GM21367 (cell line): ENCODE measurements around the gene ZSCAN16.
"Not testable (repeated sequence)": the region's sequence is repeated elsewhere in the genome, so short reads cannot be mapped to it uniquely, and the experiment has no call there.

ENCODE experiments used
- ATAC-seq: cut with Tn5 transposase; IDR thresholded peaks from one replicate; pipeline ENCODE4 v1.9.1; 2021; ENCODE audit not compliant: unreplicated experiment

The ZSCAN16 gene

GRCh38 chr6:28124350-28124970, at the start of gene ZSCAN16:
Gene ZSCAN16 (plus strand): TSS chr6:28124609. CDS start chr6:28125444, 835 bp downstream.
- ATAC-seq, result peak; percentile 94

DNA sequence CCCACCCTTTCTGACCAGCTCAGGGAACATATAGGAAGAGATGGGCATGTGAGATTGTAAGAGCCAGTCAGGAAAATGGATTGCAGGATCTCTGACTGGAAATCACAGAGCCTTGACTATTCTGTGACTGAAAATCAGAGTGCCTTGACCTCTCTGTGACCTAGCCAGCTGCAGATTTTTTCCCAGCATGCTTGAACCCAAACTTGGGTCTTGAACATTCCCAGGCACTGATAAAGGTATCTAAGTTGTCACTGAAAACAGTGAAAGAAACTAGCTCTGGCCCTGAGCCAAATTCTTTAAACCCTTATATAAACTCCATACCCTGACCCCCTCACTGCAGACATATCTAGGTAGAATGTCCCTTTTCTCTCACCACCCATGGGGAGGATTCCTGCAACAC, 46.4 kb upstream of the ZSCAN16 start:
- no peak for ATAC-seq

GRCh38 chr6:28078836-28079235, 45.6 kb upstream of the ZSCAN16 start:
- no peak for ATAC-seq

DNA sequence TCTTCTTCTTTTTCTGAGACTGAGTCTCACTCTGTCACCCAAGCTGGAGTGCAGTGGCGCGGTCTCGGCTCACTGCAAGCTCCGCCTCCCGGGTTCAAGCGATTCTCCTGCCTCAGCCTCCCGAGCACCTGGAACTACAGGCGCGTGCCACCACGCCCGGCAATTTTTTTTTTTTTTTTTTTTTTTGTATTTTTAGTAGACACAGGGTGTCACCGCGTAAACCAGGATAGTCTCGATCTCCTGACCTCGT, 44.1 kb upstream of the ZSCAN16 start, which contains the start of gene ZNF165:
Gene ZNF165 (plus strand): TSS at position 188 of the 250 bp plus-strand sequence. CDS start 4,913 bp downstream, outside the sequence.
- peak; percentile 10 for ATAC-seq

GRCh38 chr6:28080631-28081485, 43.6 kb upstream of the ZSCAN16 start:
- ATAC-seq, result peak; percentile 66

- peak; percentile 50 for ATAC-seq
These were observed 43.0 kb upstream of the ZSCAN16 start for GRCh38 chr6:28081486-28081751.

DNA sequence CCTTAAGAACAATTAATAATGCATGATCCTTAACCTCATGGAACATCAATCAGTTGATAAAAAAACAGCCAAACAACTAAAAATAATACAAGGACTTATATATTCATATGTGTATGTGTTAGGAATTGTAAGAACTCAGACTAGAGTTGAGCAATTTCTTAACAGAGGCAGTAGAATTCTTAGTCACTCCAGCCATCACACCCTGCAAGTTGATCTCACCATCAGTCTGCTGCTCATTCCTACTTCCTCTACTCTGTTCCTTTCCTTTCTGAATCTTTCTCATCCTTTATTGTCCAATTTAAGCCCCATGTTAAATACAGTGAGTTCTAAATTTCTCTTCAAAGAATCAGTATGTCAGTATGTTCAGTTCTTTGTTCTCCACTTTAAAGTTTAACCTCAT, 41.5 kb upstream of the ZSCAN16 start:
- no peak for ATAC-seq

DNA sequence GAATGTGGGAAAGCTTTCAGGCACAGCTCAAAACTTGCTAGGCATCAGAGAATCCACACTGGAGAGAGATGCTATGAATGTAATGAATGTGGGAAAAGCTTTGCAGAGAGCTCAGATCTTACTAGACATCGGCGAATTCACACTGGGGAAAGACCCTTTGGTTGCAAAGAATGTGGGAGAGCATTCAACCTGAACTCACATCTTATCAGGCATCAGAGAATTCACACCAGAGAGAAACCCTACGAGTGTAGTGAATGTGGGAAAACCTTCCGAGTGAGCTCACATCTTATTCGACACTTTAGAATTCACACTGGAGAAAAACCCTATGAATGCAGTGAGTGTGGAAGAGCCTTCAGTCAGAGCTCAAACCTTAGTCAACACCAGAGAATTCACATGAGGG, 35.4 kb upstream of the ZSCAN16 start:
- no peak for ATAC-seq

DNA sequence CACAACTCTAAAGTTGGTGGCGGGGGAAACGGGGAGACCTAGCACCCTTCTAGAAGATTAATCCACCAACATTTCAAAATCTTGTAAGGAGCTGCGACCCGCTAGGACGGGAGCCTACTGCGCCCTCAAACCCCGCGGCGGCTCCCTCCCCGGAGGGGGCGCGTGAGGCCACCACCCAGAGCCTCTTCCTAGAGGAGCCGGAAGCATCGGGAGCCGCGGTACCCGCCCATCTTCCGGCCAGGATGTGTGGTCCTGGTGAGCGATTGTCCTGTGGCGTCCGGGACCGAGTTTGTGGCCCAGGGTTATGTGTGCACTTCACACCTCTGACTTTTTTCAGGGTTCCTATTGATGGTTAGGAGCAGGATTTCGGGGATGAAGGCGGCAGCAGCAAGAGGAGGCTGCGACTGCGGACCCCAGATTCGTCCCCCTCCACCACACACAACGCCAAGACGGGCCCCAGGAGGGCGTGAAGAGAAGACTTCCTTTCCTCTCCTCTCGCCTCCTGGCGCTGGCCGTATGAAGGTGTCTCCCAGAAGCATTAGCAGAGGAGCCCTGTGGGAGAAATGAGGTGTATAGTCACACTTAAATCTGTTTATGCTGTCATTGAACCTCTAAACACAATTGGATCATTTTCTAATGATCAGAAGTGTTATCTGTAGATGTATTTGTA, 33.4 kb upstream of the ZSCAN16 start:
- ATAC-seq, result no peak

GRCh38 chr6:28102222-28102621, 22.2 kb upstream of the ZSCAN16 start:
- ATAC-seq, result not testable (repeated sequence)

DNA sequence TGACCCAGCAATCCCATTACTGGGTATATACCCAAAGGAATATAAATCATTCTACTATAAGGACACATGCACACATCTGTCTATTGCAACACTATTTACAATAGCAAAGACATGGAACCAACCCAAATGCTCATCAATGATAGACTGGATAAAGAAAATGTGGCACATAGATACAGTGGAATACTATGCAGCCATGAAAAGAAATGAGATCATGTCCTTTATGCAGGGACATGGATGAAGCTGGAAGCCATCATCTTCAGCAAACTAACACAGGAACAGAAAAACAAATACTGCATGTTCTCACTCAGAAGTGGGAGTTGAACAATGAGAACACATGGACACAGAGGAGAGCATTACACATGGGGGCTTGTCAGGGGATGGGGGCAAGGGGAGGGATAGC, 21.7 kb upstream of the ZSCAN16 start:
- ATAC-seq, result not testable (repeated sequence)

DNA sequence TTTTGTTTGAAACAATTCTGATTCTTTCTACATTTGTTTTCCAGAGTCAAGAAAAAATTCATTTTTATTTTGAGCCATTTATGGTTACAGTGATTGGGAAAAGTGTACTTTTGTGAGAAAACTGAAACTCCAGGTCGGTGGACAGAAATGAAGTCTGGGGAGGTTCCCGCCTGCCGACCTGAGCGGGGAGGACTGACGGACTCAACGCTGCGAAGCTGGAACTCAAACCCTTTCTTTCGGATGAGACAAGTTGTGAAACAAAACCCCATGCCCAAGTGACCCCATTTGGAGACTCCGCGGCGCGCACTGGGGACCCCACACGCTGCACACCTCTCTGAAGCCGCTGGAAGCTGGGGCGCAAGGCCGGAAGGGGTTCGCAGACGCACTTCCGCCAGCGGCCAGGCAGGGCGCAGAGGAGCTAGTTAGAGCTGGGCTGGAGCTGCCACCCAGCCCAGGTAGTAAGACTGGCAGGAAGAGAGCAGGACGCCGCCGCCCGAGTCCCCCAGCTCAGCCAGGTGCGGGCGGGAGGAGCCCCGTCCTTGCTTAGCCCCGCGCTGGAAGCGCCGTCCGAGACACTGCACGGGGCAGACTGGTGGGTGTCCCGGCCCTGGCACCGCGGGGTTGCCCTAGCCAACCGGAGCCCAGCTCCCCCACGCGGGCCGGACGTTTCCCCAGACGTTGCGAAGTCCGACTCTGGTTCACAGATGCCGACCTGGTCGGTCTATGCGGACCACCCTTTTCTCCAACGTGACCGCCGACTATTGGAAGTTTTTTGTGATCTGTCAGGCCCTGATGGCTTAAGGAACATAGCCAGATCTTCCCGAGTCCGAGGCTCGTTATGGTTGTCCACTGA, 19.8 kb upstream of the ZSCAN16 start:
- ATAC-seq, result peak; percentile 97

DNA sequence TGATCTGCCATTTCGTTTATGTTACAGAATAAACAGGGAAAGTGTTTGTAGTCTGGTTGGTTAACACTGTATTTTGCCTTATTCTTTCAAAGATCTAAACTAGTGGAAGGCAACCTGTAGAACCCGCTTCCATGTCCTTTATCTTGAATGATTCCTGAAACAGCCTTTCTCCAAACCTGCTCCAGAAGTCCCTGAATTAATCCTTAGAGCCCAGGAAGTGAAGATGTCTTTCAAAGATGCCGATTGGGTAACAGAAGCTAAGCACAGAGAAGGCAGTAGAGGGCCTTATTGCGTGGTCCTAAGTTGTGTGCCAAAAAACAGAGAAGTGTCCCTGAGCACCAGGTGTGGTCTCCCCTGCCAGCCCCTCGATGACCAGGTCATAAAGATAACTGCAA, 19.2 kb upstream of the ZSCAN16 start:
- peak; percentile 5 for ATAC-seq

- no peak for ATAC-seq
These were observed 16.9 kb upstream of the ZSCAN16 start for GRCh38 chr6:28107506-28107905.

GRCh38 chr6:28111964-28112363, 12.4 kb upstream of the ZSCAN16 start:
- ATAC-seq, result no peak

DNA sequence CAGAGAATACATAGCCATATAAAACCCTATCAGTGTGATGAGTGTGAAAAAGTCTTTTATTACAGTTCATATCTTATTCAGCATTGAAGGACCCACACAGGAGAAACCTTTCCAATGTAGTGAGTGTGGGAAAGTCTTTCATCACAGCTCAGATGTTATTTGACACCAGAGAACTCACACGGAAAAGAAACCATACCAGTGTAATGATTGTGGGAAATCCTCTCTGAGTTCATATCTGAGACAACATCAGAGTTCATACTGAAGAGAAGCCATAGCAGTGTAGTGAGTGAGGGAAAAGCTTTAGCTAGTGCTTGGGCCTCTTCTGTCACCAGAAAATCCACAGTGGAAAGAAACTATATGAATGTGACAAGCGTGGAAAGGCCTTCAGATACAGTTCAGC, 8.6 kb upstream of the ZSCAN16 start:
- no peak for ATAC-seq

GRCh38 chr6:28117386-28118050, 6.9 kb upstream of the ZSCAN16 start:
- ATAC-seq, result no peak

DNA sequence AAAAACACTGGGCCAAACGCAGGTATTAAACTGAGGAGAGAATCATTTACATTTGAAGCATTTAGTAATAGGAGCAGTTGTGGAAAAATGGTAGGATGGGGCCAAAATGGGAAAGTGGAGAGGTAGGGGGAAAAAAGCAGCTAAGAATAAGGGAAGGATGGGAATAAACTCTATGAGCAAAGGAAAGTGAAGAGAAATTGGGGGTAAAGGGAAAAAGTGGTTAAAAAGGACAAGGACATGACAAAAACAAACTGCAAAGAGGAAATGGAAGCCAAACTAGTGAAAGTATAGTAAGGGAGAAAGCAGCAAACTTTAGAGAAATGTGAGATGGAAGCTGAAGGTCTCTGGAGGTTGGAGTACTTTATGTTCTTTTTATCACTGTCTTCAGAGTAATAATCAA, 6.2 kb upstream of the ZSCAN16 start:
- ATAC-seq, result no peak

DNA sequence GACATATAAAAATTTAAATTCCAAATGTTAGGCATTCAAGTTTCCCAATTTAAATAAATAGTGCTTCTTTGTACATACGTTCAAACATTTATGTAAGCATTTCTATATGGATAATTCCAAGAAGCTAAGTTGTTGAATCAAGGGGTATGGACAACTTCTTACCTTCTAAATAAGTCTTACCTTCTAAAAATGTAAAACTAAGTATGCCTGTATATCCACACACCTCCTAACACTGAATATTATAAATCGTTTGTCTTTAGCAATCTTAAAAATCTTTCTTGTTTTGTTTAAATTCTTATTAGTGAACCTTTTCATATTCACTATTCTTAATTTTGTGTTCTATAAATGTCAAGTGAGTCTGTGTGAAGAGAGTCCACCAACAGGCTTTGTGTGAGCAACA, 2.5 kb upstream of the ZSCAN16 start:
- no peak for ATAC-seq

DNA sequence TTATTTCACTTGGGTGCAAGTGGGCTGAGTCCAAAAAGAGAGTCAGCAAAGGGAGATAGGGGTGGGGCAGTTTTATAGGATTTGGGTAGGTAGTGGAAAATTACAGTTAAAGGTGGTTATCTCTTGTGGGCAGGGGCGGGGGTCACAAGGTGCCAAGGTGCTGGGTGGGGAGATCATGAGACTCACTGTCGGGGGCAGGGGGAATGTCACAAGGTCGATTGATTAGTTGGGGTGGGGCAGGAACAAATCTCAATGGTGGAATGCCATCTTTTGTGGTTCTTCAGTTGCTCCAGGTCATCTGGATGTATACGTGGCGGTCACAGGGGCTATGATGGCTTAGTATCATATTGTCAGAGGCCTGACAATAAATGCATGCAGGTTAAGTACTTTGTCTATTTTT, 2.1 kb upstream of the ZSCAN16 start:
- ATAC-seq, result not testable (repeated sequence)

GRCh38 chr6:28124971-28125353, 553 bp downstream of the ZSCAN16 start:
- ATAC-seq, result no peak
